ENCODE results near the gene KDM1B. TPM values are rescaled to one million over a fixed set of nuclear protein-coding genes. Genes with fewer than 3 reads are reported as not detected.

The KDM1B gene
- total and polyA plus RNA-seq, 2 of the 8 experiments (the other 6 are each of a cell fraction or from before 2014, with no cell fraction given), result 3.7 to 7.5 TPM

DNA sequence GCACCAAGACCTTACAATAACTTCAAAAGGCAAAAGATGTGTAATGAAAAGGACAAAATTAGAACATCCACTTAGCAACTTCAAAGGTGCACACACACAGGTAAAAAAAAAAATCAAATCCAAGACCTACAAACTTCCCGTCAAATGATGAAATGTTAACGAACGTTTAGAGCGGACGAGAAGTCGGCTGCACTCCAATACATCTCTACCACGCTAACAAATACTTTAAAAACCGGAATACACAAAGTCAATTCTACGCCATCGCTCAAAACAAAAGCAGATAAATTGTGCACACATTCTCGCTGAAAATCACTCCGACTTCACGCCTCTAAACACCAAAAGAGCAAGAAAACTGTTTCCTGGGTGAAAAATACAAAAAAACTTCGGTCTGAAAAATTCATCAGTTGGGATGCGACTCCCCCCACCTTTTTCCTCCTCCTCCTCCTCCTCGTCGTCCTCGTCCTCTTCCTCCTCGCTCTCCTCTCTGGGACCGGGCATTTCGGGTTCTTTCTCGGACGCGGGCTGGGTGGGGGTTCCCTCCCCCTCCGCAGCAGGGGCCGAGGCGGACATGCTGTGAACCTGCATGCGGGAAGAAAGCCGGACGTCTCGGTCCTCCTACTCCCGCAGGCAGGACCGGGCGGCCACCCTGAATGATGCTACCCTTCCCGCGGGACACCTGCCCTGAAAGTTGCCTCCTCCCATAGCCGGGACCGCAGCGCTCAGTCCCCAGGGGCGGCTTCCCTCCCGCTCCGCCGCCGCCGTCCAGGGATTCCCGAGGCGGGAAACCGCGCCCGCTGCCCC lies 108.4 kb downstream of the KDM1B start:
- H3K4ac ChIP-seq (replicated peaks; ENCODE audit: insufficient read length, low read depth, low read length), result peak overlapping the region; percentile 87
- no peak overlapping the region; the same call in 1 of the 2 replicates for H2AK5ac ChIP-seq (ENCODE audit: low read depth, low read length)
- no peak for FAIRE-seq
- H4K20me1 ChIP-seq (replicated peaks in 1 of 2; ENCODE audit: control insufficient read depth in 1 of 2, insufficient read depth in 2 of 2, low read length in 2 of 2), result peaks cover 16 to 19% of the 10 kb centered on the region in 2 experiments
- H3K4me2 ChIP-seq (ENCODE audit: insufficient read depth in 1 of 2, low read depth in 2 of 2, low read length in 2 of 2), result peak overlapping the region; percentile 73 to 82
- H4K91ac ChIP-seq (replicated peaks; ENCODE audit: insufficient read length, low read length), result peak overlapping the region; percentile 68
- peak overlapping the region; percentile 87 for H4K5ac ChIP-seq (ENCODE audit: insufficient read length, low read depth, low read length)
- ChIA-PET CTCF (ENCODE audit: partially characterized antibody) (interaction anchor here (0.9 to 1.3 kb wide), 2 partner anchors 9 to 11 kb away, joined by 3 read pairs; no protein-coding TSS in a partner anchor), POLR2A (ENCODE audit: partially characterized antibody) (interaction anchor here (0.6 to 1.9 kb wide), 16 partner anchors 10 to 606 kb away, joined by 3 to 11 read pairs (median 4); partner anchors contain the start of gene RNF144B)
- H3K79me2 ChIP-seq (ENCODE audit: control insufficient read depth in 1 of 2, insufficient read depth in 2 of 2, low read length in 2 of 2), result peaks cover 50 to 57% of the 10 kb centered on the region in 2 experiments
- peak overlapping the region; percentile 97 for H3K27ac ChIP-seq (ENCODE audit: low read depth, low read length)
- H3K14ac ChIP-seq (ENCODE audit: insufficient read length), result no peak overlapping the region
- no peaks in the 10 kb centered on the region; the same call in 1 of the 2 replicates for H3K79me1 ChIP-seq (ENCODE audit: low read depth, low read length)
- H4K8ac ChIP-seq (ENCODE audit: extremely low read depth, insufficient read depth, low read length), result peak overlapping the region; percentile 99; the same call in 1 of the 2 replicates
- peak overlapping the region; percentile 29 for H2BK120ac ChIP-seq (replicated peaks; ENCODE audit: low read depth, low read length)
- peaks cover 0 to 37% (median 1%) of the 10 kb centered on the region in 4 experiments; a peak in 2 of 8 replicates for H3K36me3 ChIP-seq (ENCODE audit: control insufficient read depth in 2 of 4, insufficient read depth in 4 of 4, low read length in 3 of 4)
- H3K56ac ChIP-seq (replicated peaks; ENCODE audit: insufficient read length, low read depth, low read length), result peak overlapping the region; percentile 89
- H2BK12ac ChIP-seq (ENCODE audit: low read depth, low read length), result 0 out of 2 replicates have a peak overlapping the region, but pooled peaks have one; percentile 80
- H3K4me3 ChIP-seq (ENCODE audit: extremely low read depth in 1 of 4, insufficient read depth in 2 of 4, low read depth in 3 of 4, low read length in 4 of 4), result peak overlapping the region; percentile 88 to 98 (median 95)
- peak overlapping the region; percentile 96 for H2BK5ac ChIP-seq (ENCODE audit: low read depth, low read length)
- no peak overlapping the region for H2BK20ac ChIP-seq (ENCODE audit: low read length)
- H3K4me1 ChIP-seq (replicated peaks in 1 of 4; ENCODE audit: control insufficient read depth in 3 of 4, insufficient read depth in 4 of 4, low read length in 3 of 4), result peaks cover 5 to 22% (median 10%) of the 10 kb centered on the region in 4 experiments
- no peaks in the 10 kb centered on the region for H3K9me3 ChIP-seq (ENCODE audit: insufficient read depth in 2 of 2, low read depth in 1 of 2, low read length in 1 of 2)
- no peak overlapping the region for H2BK15ac ChIP-seq (ENCODE audit: low read length)
- peaks cover 13% of the 10 kb centered on the region for H3K23me2 ChIP-seq (ENCODE audit: low read depth, low read length)
- H3K23ac ChIP-seq (ENCODE audit: insufficient read length), result no peak overlapping the region
- peak overlapping the region; percentile 93 for H3K18ac ChIP-seq (ENCODE audit: extremely low read depth, low read length)
- H3K27me3 ChIP-seq (replicated peaks in 1 of 4; ENCODE audit: control insufficient read depth in 3 of 4, extremely low read depth in 1 of 4, insufficient read depth in 3 of 4, low read length in 3 of 4), result no peaks in the 10 kb centered on the region; a peak in 1 of 7 replicates
- peak in 1 of 2 experiments; percentile 66 for DNase-seq (ENCODE audit: low read depth in 1 of 2, low spot score in 2 of 2)
- no peak overlapping the region for H2AFZ ChIP-seq (ENCODE audit: low read length)
- 2% methylated on average over 29 of the region's 50 CpGs; no CpG with 5 or more reads in 1 of the 2 experiments for WGBS, 2 experiments (ENCODE audit: extremely low coverage in 1 of 2, insufficient coverage in 1 of 2, insufficient read length in 1 of 2, insufficient replicate concordance in 2 of 2, low coverage in 1 of 2, low lambda C conversion rate in 2 of 2, missing lambda C conversion rate in 1 of 2)
- peak overlapping the region; percentile 97 to 100 (median 98) for H3K9ac ChIP-seq (replicated peaks in 1 of 4; ENCODE audit: extremely low read depth in 1 of 4, low read depth in 3 of 4, low read length in 3 of 4)
- TF ChIP-seq JUN (IDR thresholded peaks at IDR 0.05; ENCODE audit: low read depth, low read length) (no peak), RBBP5 (IDR thresholded peaks at IDR 0.05; ENCODE audit: borderline replicate concordance, low read depth, low read length) (peak; percentile 76; the same call in 1 of the 2 replicates), TBP (IDR thresholded peaks at IDR 0.05; ENCODE audit: low read depth, low read length) (0 out of 2 replicates have a peak, but pooled peaks have one; percentile 15), FOSL1 (IDR thresholded peaks at IDR 0.05; ENCODE audit: insufficient read depth, low read depth, low read length) (no peak), GTF2F1 (IDR thresholded peaks at IDR 0.05; ENCODE audit: borderline replicate concordance, low read depth, low read length) (no peak), YY1 (IDR thresholded peaks at IDR 0.05; ENCODE audit: low read depth, low read length) (peak; percentile 44; the same call in 1 of the 2 replicates), CHD1 (IDR thresholded peaks at IDR 0.05; ENCODE audit: low read depth, low read length) (no peak; the same call in 1 of the 2 replicates), TAF7 (optimal IDR thresholded peaks at IDR 0.05; ENCODE audit: borderline replicate concordance, low read depth, low read length) (peak; percentile 18), KDM4A (IDR thresholded peaks at IDR 0.05; ENCODE audit: low read depth, low read length, severe bottlenecking) (peak; percentile 28), TCF12 (IDR thresholded peaks at IDR 0.05; ENCODE audit: low read depth, low read length) (no peak), POLR2AphosphoS5 (IDR thresholded peaks at IDR 0.05; ENCODE audit: low read depth, low read length) (peak; percentile 61)
